ENCODE data around the gene MYH13. TPM values are rescaled to one million over a fixed set of nuclear protein-coding genes. Genes with fewer than 3 reads are reported as not detected.

The MYH13 gene
- total RNA-seq (2022; extraction: Qiagen RNA extraction): 0.01 to 0.02 TPM (median 0.02 TPM) in 4 of 5 replicates, not detected in the other

GRCh38 chr17:10372906-10373305, at the start of gene MYH13:
Gene MYH13 (minus strand): TSS chr17:10373006. CDS start chr17:10364530, 8,476 bp downstream.

DNA sequence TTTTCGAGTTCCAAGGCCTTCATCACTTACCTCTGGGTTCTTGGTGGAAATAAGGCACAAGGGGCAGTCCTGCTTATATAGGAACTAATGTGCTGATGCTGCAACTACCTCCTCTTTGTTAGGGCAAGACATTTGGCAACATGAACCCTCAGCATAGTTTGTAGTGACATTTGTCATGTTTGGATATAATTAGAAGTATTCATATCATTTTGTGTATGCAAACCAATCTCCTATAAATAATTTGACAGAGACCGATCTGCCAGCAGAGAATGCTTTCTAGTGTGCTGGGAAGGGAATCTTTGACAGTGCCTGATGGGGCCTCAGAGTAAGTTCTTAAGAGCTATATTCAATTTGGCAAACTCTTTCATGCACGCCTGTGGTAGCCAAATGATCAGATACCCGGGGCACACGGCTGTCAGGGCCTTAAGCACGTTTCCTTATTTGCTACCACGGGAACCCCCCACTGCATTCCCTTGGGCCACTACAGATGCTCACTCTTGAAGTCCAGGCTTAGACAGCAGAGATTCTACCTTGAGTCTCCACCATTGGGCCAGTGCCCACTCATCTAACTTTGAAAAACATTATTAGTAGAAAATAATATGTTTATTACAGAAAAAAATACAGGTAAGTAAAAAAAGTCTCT, 49.2 kb upstream of the MYH13 start, which contains the start of gene MYH8:
Gene MYH8, minus strand, starts transcription at position 51 of the 643 bp plus-strand sequence. CDS start 1,723 bp downstream, outside the sequence.

Other genes with a start within 250 kb of the MYH13 start
- gene GAS7, start 174.4 kb downstream of the MYH13 start, total RNA-seq (2022; extraction: Qiagen RNA extraction): 0.32 to 0.63 TPM (median 0.49 TPM) in 5 replicates
- not detected in 5 replicates for gene MYH8, start 48.9 kb upstream of the MYH13 start, total RNA-seq (2022; extraction: Qiagen RNA extraction)
- gene MYH4, start 96.6 kb upstream of the MYH13 start, total RNA-seq (2022; extraction: Qiagen RNA extraction): not detected in 5 replicates
- gene MYH1, start 145.5 kb upstream of the MYH13 start, total RNA-seq (2022; extraction: Qiagen RNA extraction): not detected in 5 replicates
- not detected in 5 replicates for gene MYH2, start 176.7 kb upstream of the MYH13 start, total RNA-seq (2022; extraction: Qiagen RNA extraction)